GM12873 (cell line): Measurements from ENCODE around the gene CIAO3.
A peak's percentile ranks its signal among the peaks of the same experiment; 100 is the strongest.

Source experiments
- TF ChIP-seq, protein P1 (sequence below): IDR thresholded peaks from 2 replicates; pipeline ENCODE4 v1.5.1; 2012; ENCODE audit warnings: low read depth, mild to moderate bottlenecking, moderate library complexity, low read length, control low read depth; ENCODE audit not compliant: insufficient read depth; ENCODE audit errors: missing control alignments

Gene CIAO3

DNA sequence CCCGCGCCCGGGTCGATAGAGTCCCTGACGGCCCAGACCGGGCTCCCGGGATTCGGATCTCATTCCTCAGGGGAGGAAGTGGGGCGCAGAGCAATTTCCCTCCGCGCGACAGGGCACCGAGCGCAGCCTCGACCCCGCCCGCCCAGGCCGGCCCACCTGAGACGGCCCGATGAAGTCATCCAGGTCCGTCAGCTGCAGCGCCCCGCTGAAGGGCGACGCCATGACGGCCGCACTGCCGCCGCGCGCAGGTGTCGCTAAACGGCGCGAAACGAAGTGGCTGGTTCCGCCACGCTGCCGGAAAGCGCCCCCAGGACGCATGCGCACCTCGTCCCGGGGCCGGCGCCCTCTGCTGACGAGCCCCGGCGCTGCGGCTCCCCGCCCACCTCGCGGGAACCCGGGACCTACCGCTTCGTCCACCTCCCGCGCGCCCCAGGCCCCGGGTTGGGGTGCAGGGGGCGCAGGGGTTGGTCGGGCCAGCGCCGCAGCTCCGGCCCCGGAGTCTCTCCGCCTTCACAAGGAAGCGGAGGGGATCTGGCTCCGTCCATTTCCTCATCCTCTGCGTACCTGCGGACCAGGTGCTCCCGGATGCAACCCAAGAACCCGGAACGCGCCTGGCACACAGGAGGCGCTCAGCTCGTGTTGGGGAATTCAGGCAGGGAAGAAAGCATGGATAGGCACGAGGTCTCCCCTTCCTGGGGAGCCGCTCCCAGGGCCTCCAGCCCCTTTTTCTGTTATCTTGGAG lies at the start of gene CIAO3:
CIAO3 (minus strand) TSS at position 234 of the 742 bp plus-strand sequence; CDS start at position 222, 12 bp downstream.
- TF ChIP-seq, protein P1, sequence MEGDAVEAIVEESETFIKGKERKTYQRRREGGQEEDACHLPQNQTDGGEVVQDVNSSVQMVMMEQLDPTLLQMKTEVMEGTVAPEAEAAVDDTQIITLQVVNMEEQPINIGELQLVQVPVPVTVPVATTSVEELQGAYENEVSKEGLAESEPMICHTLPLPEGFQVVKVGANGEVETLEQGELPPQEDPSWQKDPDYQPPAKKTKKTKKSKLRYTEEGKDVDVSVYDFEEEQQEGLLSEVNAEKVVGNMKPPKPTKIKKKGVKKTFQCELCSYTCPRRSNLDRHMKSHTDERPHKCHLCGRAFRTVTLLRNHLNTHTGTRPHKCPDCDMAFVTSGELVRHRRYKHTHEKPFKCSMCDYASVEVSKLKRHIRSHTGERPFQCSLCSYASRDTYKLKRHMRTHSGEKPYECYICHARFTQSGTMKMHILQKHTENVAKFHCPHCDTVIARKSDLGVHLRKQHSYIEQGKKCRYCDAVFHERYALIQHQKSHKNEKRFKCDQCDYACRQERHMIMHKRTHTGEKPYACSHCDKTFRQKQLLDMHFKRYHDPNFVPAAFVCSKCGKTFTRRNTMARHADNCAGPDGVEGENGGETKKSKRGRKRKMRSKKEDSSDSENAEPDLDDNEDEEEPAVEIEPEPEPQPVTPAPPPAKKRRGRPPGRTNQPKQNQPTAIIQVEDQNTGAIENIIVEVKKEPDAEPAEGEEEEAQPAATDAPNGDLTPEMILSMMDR = peak; percentile 93

DNA sequence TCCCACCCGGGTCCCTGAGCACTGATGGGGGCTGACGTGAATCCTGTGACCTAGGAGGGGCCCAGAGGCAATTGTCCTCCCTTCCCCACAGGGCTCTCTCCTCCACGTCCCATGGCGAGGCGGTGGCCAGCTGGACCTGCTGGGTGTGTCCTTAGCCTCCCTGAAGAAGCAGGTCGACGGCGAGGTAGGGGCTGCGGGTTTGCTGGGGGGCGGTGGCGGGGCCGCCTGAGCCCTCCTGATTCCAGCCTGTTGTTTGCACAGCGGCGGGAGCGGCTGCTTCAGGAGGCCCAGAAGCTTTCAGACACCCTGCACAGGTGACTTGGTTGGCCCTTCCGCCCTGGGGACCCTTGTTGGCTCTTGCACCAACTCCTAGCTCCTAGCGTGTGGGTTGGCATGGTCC lies 49.3 kb upstream of the CIAO3 start:
- TF ChIP-seq, protein P1 = no peak

DNA sequence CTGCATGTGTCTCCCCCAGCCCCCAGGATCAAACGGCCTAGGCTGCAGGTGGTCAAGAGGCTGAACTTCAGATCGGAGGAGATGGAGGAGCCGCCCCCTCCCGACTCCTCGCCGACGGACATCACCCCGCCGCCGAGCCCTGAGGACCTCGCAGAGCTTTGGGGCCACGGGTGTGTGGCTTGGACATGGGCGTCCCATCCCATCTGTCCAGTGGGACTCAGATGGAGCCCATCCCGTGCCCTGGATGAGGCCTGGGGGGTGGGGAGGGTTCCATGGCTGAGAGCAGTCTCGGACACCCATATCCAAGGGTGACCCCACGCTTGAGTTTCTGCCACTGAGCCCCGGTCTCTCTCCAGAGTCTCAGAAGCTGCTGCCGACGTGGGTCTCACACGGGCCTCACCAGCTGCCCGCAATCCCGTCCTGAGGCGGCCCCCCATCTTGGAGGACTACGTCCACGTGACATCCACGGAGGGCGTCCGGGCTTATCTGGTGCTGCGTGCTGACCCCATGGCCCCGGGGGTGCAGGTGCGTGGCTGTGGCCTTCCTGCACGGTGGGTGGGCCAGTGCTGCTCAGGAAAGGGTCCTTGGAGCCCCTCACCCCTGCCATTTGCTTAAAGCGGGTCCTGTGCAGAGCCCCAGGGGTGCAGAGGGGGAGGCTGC lies 48.5 kb upstream of the CIAO3 start:
- TF ChIP-seq, protein P1 = no peak

DNA sequence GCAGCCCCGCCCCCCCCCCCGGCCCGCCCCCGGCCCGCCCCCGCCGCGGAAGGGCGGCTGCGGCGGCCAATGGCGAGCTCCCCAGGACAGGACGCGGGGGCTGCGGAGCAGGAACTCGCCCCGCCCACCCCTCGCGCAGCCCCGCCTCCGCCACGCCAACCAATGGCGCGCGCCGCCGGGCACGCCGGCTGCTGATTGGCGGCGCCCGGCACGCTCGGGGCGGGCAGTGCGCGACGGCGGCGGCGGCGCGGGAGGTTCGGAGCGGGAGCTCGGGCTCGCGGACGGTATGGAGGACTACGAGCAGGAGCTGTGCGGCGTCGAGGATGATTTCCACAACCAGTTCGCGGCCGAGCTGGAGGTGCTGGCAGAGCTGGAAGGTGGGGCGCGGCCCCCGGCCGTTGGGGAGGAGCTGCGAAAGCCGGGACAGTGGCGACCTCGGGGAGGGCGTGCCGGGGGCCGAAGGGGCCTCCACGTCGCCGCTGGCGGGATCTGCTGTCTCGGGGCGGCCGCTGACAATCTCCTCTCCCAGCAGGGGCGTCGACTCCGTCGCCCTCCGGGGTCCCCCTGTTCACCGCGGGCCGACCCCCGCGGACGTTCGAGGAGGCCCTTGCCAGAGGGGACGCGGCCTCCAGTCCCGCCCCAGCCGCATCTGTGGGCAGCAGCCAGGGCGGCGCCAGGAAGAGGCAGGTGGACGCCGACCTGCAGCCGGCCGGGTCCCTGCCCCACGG lies 47.8 kb upstream of the CIAO3 start, which contains the start of gene CHTF18:
CHTF18 (plus strand) TSS at position 222 of the 728 bp plus-strand sequence; CDS start at position 287, 65 bp downstream.
- TF ChIP-seq, protein P1 = no peak

DNA sequence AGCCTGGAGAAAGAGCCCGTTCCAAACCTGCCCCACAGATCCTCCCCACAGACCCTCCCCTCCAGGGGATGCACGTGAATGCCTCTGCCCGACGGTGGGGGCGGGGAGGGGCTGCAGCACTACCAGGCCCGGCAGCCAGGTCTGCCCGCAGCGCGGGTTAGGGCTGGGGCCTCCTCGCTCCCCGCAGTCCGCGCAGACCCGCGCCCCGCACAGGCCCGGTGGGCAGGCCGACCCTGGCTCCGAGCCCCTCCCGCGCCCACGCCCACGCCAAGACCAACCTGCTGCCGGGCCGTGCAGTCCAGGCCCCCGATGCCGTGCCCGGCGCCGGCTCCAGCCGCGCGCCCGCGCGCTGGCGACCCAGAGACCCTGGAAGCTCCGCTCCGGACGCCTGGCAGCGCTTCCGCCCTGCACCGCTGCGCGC lies 47.2 kb upstream of the CIAO3 start, which contains the start of gene RPUSD1:
RPUSD1 (minus strand) TSS at position 404 of the 421 bp plus-strand sequence. CDS start 644 bp downstream, outside the sequence.
- TF ChIP-seq, protein P1 = no peak

DNA sequence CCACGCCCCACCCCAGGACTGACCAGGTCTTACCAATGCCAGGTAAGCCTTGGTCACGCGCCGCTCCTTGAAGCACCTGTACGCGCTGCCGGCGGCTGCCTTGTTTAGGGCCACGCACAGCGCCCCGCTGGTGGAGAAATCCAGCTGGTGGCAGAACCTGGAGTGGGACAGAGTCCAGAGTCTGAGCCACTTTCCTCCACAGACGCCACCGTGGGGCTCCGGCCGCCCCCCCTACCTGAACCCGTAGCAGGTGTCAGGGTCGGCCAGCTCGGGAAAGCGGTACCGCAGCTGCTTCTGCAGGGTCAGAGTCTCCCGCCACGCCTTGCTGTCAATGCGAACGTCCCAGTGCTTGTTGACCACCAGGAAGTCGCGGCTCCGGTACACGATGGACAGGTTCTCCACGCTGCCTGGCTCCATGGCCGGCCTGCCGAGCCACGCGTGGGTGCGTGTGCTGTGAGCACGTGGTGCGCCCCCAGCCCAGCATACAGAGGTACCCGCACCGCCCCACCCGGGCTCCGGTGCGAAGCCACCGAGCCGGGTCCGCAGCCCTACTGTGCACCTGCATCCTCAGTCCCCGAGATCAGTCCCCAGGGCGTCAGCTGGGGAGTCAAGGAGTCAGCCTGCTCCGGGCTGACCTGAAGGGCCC lies 46.6 kb upstream of the CIAO3 start:
- TF ChIP-seq, protein P1 = no peak
